HCEC 1CT (cell line): ENCODE results near the gene GPR157.

Experiments
- DNase-seq: peaks from one replicate; pipeline ENCODE4 v3.0.0-alpha.2; 2017

Gene GPR157

GRCh38 chr1:9059891-9060744, 68.8 kb downstream of the GPR157 start:
- no peak for DNase-seq

GRCh38 chr1:9058465-9058864, 70.4 kb downstream of the GPR157 start:
- no peak for DNase-seq

- DNase-seq: no peak
Observed at GRCh38 chr1:9057851-9058250, 71.1 kb downstream of the GPR157 start.

DNA sequence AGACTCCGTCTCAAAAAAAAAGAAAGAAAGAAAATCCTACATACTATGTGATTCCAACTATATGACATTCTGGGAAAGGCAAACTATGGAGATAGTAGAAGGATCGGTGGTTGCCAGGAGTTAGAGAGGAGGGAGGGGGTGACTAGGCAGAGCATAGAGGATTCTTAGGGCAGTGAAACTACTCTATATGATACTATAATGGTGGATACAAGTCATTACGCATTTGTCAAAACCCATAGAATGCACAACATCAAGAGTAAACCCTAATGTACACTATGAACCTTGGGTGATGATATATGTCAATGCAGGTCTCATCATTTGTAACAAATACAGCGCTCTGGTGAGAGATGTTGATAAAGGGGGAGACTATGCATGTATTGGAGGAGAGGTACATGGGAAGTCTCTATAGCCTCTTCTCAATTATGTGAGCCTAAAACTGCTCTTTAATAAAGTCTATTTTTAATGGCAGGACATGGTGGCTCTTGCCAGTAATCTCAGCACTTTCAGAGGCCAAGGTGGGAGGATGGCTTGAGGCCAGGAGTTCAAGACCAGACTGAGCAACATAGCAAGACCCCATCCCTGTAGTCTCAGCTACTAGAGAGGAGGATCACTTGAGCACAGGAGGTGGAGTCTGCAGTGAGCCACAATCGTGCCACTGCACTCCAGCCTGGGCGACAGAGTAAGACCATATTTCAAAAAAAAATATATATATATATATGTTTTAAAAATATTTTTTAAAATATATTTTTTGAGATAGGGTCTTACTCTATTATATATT, 76.4 kb downstream of the GPR157 start:
- DNase-seq: no peak

- no peak for DNase-seq
Observed at GRCh38 chr1:9051379-9051778, 77.5 kb downstream of the GPR157 start.

DNA sequence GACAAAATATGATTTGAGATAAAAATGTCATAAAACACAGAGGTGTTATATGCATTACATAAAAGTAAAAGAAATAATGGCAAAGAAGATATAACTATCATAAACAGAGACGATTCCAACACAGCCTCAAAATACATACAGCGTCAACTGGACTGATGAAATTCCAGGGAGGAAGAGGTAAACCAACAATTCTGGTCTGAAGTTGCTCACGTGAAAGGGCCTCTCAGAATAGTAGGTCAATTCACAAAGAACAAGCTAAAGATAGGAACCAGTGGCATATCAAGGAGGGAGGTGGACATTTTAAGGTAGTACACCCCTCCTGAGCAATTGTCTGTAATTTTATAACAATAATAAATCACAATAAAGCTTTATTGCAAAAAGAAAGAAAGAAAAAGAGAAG, 78.1 kb downstream of the GPR157 start:
- DNase-seq: no peak
